Natural killer cell (primary cell): ENCODE data around the gene SCYGR1. TPM values are rescaled to one million over a fixed set of nuclear protein-coding genes. Genes with fewer than 3 reads are reported as not detected.

ENCODE experiments used
- ATAC-seq, 3 donors: fragments of 150-1000 bp in 2 of 3; fragments of 200-7000 bp in 1 of 3; cut with Tn5 transposase; 1 replicate in 1 of 3; 2 replicates in 2 of 3; pipeline ENCODE4 v1.10.0; 2021; ENCODE audit warnings: mild to moderate bottlenecking in 2 of 3, moderate library complexity in 2 of 3
- DNase-seq, 2 donors: peaks; one replicate each; pipeline versions ENCODE4 v3.0.0 to v3.0.0-alpha.2; 2013 to 2021; ENCODE audit warnings: mixed read lengths in 1 of 2
- H3K27ac ChIP-seq: one replicate; pipeline ENCODE4 v1.5.1; 2013; ENCODE audit warnings: mild to moderate bottlenecking, low read length
- H3K27me3 ChIP-seq: one replicate; pipeline ENCODE4 v1.6.1; 2013; ENCODE audit warnings: low read length; ENCODE audit not compliant: control insufficient read depth, insufficient read depth
- H3K36me3 ChIP-seq: one replicate; pipeline ENCODE4 v1.6.1; 2013; ENCODE audit warnings: low read length; ENCODE audit not compliant: control insufficient read depth, insufficient read depth
- H3K4me1 ChIP-seq: one replicate; pipeline ENCODE4 v1.6.1; 2013; ENCODE audit warnings: low read length; ENCODE audit not compliant: control insufficient read depth, insufficient read depth
- H3K4me3 ChIP-seq: one replicate; pipeline ENCODE4 v1.5.1; 2013; ENCODE audit warnings: low read length
- H3K9me3 ChIP-seq: one replicate; pipeline ENCODE4 v1.6.1; 2013; ENCODE audit warnings: low read length; ENCODE audit not compliant: control insufficient read depth, insufficient read depth
- H3K27ac Mint-ChIP-seq, 2 donors: one replicate each; pipeline ENCODE4 v1.8.0; 2022; ENCODE audit warnings: mild to moderate bottlenecking in 2 of 2, mixed read lengths in 2 of 2, moderate library complexity in 1 of 2
- H3K27me3 Mint-ChIP-seq, 2 donors: one replicate each; pipeline ENCODE4 v1.8.0; 2022; ENCODE audit warnings: low read depth in 2 of 2, mixed read lengths in 2 of 2
- H3K36me3 Mint-ChIP-seq: one replicate; pipeline ENCODE4 v1.8.0; 2022; ENCODE audit warnings: mixed read lengths
- H3K4me1 Mint-ChIP-seq, 2 donors: one replicate each; pipeline ENCODE4 v1.8.0; 2022; ENCODE audit warnings: mixed read lengths in 2 of 2
- H3K4me3 Mint-ChIP-seq: one replicate; pipeline ENCODE4 v1.8.0; 2022; ENCODE audit warnings: mild to moderate bottlenecking, moderate library complexity, mixed read lengths
- H3K9me3 Mint-ChIP-seq, 2 donors: one replicate each; pipeline ENCODE4 v1.8.0; 2022; ENCODE audit warnings: mixed read lengths in 2 of 2
- CTCF ChIP-seq: fragments of 200-600 bp; IDR thresholded peaks from one replicate; pipeline ENCODE4 v1.8.0; 2022; ENCODE audit warnings: antibody characterized with exemption
- WGBS: methylation state at CpG from one replicate; pipeline ENCODE4 v1.1.7; 2013; ENCODE audit warnings: missing lambda C conversion rate; ENCODE audit not compliant: insufficient coverage; 5-methylcytosine and 5-hydroxymethylcytosine counted together
- intact Hi-C: fragments of 100-400 bp; cut with micrococcal nuclease; formaldehyde crosslinking; loops from one replicate; pipeline ENCODE4 v1.14.2; 2022
- total RNA-seq, 4 donors: library from RNA; stranded (reverse); fragments of 120-200 nt in 1 of 4; gene quantifications; one replicate each; pipeline versions ENCODE4 v1.2.3 to v1.2.4, GENCODE V29; 2013 to 2022

The SCYGR1 gene
- total RNA-seq, 3 donors from 2014 or later (not counting 1 experiment from before 2014, with no cell fraction given): not detected

GRCh38 chr2:227413371-227413770 lies 25.6 kb upstream of the SCYGR1 start:
- Histone ChIP-seq H3K27ac (no peak overlapping the region), H3K9me3 (no peaks in the 10 kb centered on the region), H3K27me3 (no peaks in the 10 kb centered on the region), H3K4me1 (peaks cover 5% of the 10 kb centered on the region), H3K36me3 (no peaks in the 10 kb centered on the region), H3K4me3 (no peak overlapping the region)
- Mint-ChIP-seq H3K27ac (no peak overlapping the region), H3K36me3 (no peaks in the 10 kb centered on the region), H3K4me3 (no peak overlapping the region), H3K9me3 (no peaks in the 10 kb centered on the region), H3K27me3 (peaks cover 0 to 6% of the 10 kb centered on the region in 2 donors), H3K4me1 (no peaks in the 10 kb centered on the region)
- intact Hi-C loops: no loop called here
- TF ChIP-seq CTCF: no peak
- no peak for DNase-seq
- no peak for ATAC-seq
- WGBS: 89% methylated on average over 8 of the region's 8 CpGs

GRCh38 chr2:227412877-227413276 lies 25.1 kb upstream of the SCYGR1 start:
- Mint-ChIP-seq H3K4me3 (no peak overlapping the region), H3K4me1 (no peaks in the 10 kb centered on the region), H3K27ac (no peak overlapping the region), H3K27me3 (peaks cover under 1 to 6% of the 10 kb centered on the region in 2 donors), H3K9me3 (no peaks in the 10 kb centered on the region), H3K36me3 (no peaks in the 10 kb centered on the region)
- DNase-seq: no peak
- intact Hi-C loops: no loop called here
- H3K36me3 ChIP-seq: no peaks in the 10 kb centered on the region
- no peaks in the 10 kb centered on the region for H3K9me3 ChIP-seq
- H3K4me1 ChIP-seq: peaks cover 5% of the 10 kb centered on the region
- 88% methylated on average over 5 of the region's 5 CpGs for WGBS
- no peak overlapping the region for H3K27ac ChIP-seq
- H3K27me3 ChIP-seq: no peaks in the 10 kb centered on the region
- no peak overlapping the region for H3K4me3 ChIP-seq
- TF ChIP-seq CTCF: no peak
- no peak for ATAC-seq

DNA sequence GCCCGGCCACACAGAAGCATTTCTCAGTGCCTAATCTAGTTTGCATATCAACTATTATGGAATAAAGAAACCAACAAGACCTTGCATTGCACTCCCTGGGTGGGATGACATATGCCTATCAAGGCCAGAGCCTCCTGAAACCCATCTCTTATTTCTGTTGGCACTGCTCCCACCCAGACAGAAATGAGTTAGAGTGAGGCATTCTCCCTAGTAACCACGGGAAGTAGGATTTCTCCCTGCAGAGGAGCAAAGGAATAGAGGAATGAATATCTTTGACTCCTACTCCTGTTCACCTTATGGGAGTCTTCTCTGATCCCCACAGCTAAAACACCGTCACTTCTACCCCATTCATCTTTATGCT lies 24.2 kb upstream of the SCYGR1 start:
- Histone ChIP-seq H3K9me3 (no peaks in the 10 kb centered on the region), H3K4me3 (no peak overlapping the region), H3K27ac (no peak overlapping the region), H3K36me3 (no peaks in the 10 kb centered on the region), H3K27me3 (no peaks in the 10 kb centered on the region), H3K4me1 (peaks cover 5% of the 10 kb centered on the region)
- H3K27me3 Mint-ChIP-seq: peaks cover 6 to 8% of the 10 kb centered on the region in 2 donors
- WGBS: 83% methylated on average over 2 of the region's 3 CpGs
- no peak overlapping the region for H3K4me3 Mint-ChIP-seq
- H3K36me3 Mint-ChIP-seq: no peaks in the 10 kb centered on the region
- no peaks in the 10 kb centered on the region for H3K4me1 Mint-ChIP-seq
- ATAC-seq: no peak
- intact Hi-C loops: no loop called here
- no peak overlapping the region for H3K27ac Mint-ChIP-seq
- H3K9me3 Mint-ChIP-seq: no peaks in the 10 kb centered on the region
- no peak for DNase-seq
- TF ChIP-seq CTCF: no peak

DNA sequence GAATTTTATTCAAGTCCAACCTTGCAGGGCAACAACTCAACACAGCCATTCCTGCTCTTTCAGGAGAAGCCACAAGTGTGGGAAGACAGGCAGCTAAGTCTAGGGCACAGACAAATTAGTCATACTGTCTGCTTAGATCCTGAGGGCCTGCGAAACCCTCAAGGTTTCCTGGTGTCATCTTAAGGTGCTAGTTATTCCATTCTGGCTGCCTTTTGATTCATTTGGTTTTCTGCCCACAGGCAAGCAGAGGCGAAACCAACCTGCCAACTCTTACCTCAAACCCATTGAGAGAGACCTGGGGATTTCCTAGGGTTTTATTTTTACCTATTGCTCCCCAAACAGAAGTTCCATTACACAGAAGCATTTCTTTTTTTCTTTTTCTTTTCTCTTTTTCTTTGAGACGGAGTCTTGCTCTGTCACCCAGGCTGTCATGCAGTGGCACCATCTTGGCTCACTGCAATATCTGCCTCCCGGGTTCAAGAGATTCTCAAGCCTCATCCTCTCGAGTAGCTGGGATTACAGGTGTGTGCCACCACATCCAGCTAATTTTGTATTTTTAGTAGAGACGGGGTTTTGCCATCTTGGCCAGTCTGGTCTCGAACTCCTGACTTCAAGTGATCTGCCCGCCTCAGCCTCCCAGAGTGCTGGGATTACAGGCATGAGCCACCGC lies 23.7 kb upstream of the SCYGR1 start:
- intact Hi-C loops: no loop called here
- Mint-ChIP-seq H3K27me3 (peaks cover 6 to 8% of the 10 kb centered on the region in 2 donors), H3K27ac (no peak overlapping the region), H3K4me3 (no peak overlapping the region), H3K4me1 (no peaks in the 10 kb centered on the region), H3K9me3 (no peaks in the 10 kb centered on the region), H3K36me3 (no peaks in the 10 kb centered on the region)
- 65% methylated on average over 9 of the region's 9 CpGs for WGBS
- Histone ChIP-seq H3K36me3 (no peaks in the 10 kb centered on the region), H3K4me3 (no peak overlapping the region), H3K4me1 (peaks cover 5% of the 10 kb centered on the region), H3K9me3 (no peaks in the 10 kb centered on the region), H3K27me3 (no peaks in the 10 kb centered on the region), H3K27ac (no peak overlapping the region)
- ATAC-seq: peak in 2 of 3 donors; percentile 31 to 47
- peak in 1 of 2 donors; percentile 46 for DNase-seq
- no peak for TF ChIP-seq CTCF
